K562 treated with DMSO at 1 percent for 4 hours (cell line): ENCODE measurements around the gene CHRNA7. TPM values are rescaled to one million over a fixed set of nuclear protein-coding genes. Genes with fewer than 3 reads are reported as not detected.

ENCODE experiments used
- total RNA-seq: library from RNA; unstranded; fragments of 300-600 nt; gene quantifications from 2 replicates; pipeline ENCODE4 v1.2.3, GENCODE V29; 2022; ENCODE audit not compliant: insufficient read depth

CHRNA7 gene
- 0.15 TPM in 1 of 2 replicates, not detected in the other for total RNA-seq

GRCh38 chr15:32029862-32030781 is at the start of gene CHRNA7:
TSS of gene CHRNA7 (plus strand) at chr15:32030515. CDS start at chr15:32030595, 80 bp downstream.

Other genes with a start within 250 kb of the CHRNA7 start
- not detected in 2 replicates for gene OTUD7A, start 159.8 kb upstream of the CHRNA7 start, total RNA-seq